GM19467 (cell line): ENCODE results near the gene SUV39H1.
"Not testable (repeated sequence)": the region's sequence is repeated elsewhere in the genome, so short reads cannot be mapped to it uniquely, and the experiment has no call there.

ENCODE experiments used
- ATAC-seq: cut with Tn5 transposase; IDR thresholded peaks from one replicate; pipeline ENCODE4 v1.9.1; 2021; ENCODE audit warnings: mild to moderate bottlenecking, moderate library complexity; ENCODE audit not compliant: unreplicated experiment

Gene SUV39H1

GRCh38 chrX:48685416-48685815 lies 11.1 kb upstream of the SUV39H1 start:
- no peak for ATAC-seq

GRCh38 chrX:48688531-48689150 lies 7.9 kb upstream of the SUV39H1 start:
- no peak for ATAC-seq

GRCh38 chrX:48689208-48689920 lies 7.2 kb upstream of the SUV39H1 start:
- ATAC-seq: no peak

GRCh38 chrX:48691746-48692145 lies 4.8 kb upstream of the SUV39H1 start:
- ATAC-seq: not testable (repeated sequence)

- no peak for ATAC-seq
Observed at GRCh38 chrX:48694776-48695533, 1.6 kb upstream of the SUV39H1 start.

GRCh38 chrX:48695534-48695896 lies 1.0 kb upstream of the SUV39H1 start:
- no peak for ATAC-seq

- ATAC-seq: no peak
Observed at GRCh38 chrX:48695925-48696300, 621 bp upstream of the SUV39H1 start.

- ATAC-seq: peak; percentile 8
Observed at GRCh38 chrX:48696909-48697727, 584 bp downstream of the SUV39H1 start.

- no peak for ATAC-seq
Observed at GRCh38 chrX:48698306-48698705, 1.8 kb downstream of the SUV39H1 start.

- ATAC-seq: no peak
Observed at GRCh38 chrX:48700246-48700645, 3.7 kb downstream of the SUV39H1 start.

- ATAC-seq: no peak
Observed at GRCh38 chrX:48700951-48701653, 4.6 kb downstream of the SUV39H1 start.

- ATAC-seq: no peak
Observed at GRCh38 chrX:48702032-48702431, 5.5 kb downstream of the SUV39H1 start.

GRCh38 chrX:48702716-48703115 lies 6.2 kb downstream of the SUV39H1 start:
- ATAC-seq: no peak

GRCh38 chrX:48703228-48703627 lies 6.7 kb downstream of the SUV39H1 start:
- no peak for ATAC-seq

GRCh38 chrX:48703642-48704481 lies 7.3 kb downstream of the SUV39H1 start:
- ATAC-seq: no peak

- no peak for ATAC-seq
Observed at GRCh38 chrX:48705871-48706270, 9.3 kb downstream of the SUV39H1 start.

GRCh38 chrX:48709522-48710112 lies 13.1 kb downstream of the SUV39H1 start:
- no peak for ATAC-seq

GRCh38 chrX:48711162-48711928 lies 14.8 kb downstream of the SUV39H1 start:
- no peak for ATAC-seq
